SK-N-SH (cell line): Measurements from ENCODE around the gene RNGTT. TPM values are rescaled to one million over a fixed set of nuclear protein-coding genes. Genes with fewer than 3 reads are reported as not detected.

Source experiments
- CTCF ChIA-PET: fragments of 300-600, 350-600 bp; formaldehyde crosslinking; extraction: SDS; loops from one replicate; lab custom pipeline; 2021; lab: Yijun Ruan, JAX
- POLR2A ChIA-PET: fragments of 350-600 bp; sonication (Branson Sonifier 250); formaldehyde crosslinking; extraction: SDS; loops from one replicate; lab custom pipeline; 2020; ENCODE audit warnings: antibody characterized with exemption, inconsistent platforms; lab: Yijun Ruan, JAX
- DNase-seq: peaks from one replicate; pipeline ENCODE4 v3.0.0; 2012
- H2AFZ ChIP-seq: fragments of 200-600 bp; sonication (generic); 2 replicates; pipeline ENCODE4 v1.8.1; 2016; ENCODE audit warnings: antibody characterized with exemption, mild to moderate bottlenecking, low read depth
- H3F3A ChIP-seq: fragments of 200-600 bp; sonication (generic); replicated peaks from 2 replicates; pipeline ENCODE3; 2016; ENCODE audit warnings: antibody characterized with exemption, mild to moderate bottlenecking; ENCODE audit not compliant: insufficient read depth
- H3K27ac ChIP-seq, 2 experiments: fragments of 200-500 bp in 1 of 2; fragments of 200-600 bp in 1 of 2; sonication (Bioruptor generic) in 1 of 2; sonication (generic), shearing (Covaris generic) in 1 of 2; 2 replicates each; pipeline versions ENCODE4 v1.5.1 to v1.6.1; 2014 to 2016; ENCODE audit warnings: low read depth in 2 of 2, inconsistent platforms in 1 of 2, low read length in 1 of 2, mild to moderate bottlenecking in 1 of 2, mixed read lengths in 1 of 2
- H3K27me3 ChIP-seq: fragments of 200-600 bp; sonication (generic), shearing (Covaris generic); 2 replicates; pipeline ENCODE4 v1.6.1; 2016; ENCODE audit warnings: mixed run types; ENCODE audit not compliant: insufficient read depth
- H3K36me3 ChIP-seq, 2 experiments: fragments of 200-500 bp in 1 of 2; fragments of 200-600 bp in 1 of 2; sonication (Bioruptor generic) in 1 of 2; sonication (generic) in 1 of 2; replicated peaks in 1 of 2; 2 replicates each; pipeline versions ENCODE3 to v1.5.1; 2014 to 2016; ENCODE audit warnings: low read length in 1 of 2, mild to moderate bottlenecking in 1 of 2; ENCODE audit not compliant: insufficient read depth in 2 of 2, control insufficient read depth in 1 of 2
- H3K4me1 ChIP-seq, 2 experiments: fragments of 200-500 bp in 1 of 2; fragments of 200-600 bp in 1 of 2; sonication (Bioruptor generic) in 1 of 2; sonication (generic), shearing (Covaris generic) in 1 of 2; 2 replicates each; pipeline versions ENCODE4 v1.5.1 to v1.6.1; 2014 to 2016; ENCODE audit warnings: low read depth in 1 of 2, low read length in 1 of 2, mixed run types in 1 of 2; ENCODE audit not compliant: insufficient read depth in 2 of 2, control insufficient read depth in 1 of 2
- H3K4me2 ChIP-seq: fragments of 200-600 bp; sonication (generic), shearing (Covaris generic); 2 replicates; pipeline ENCODE4 v1.6.1; 2017; ENCODE audit warnings: mixed run types
- H3K4me3 ChIP-seq, 2 experiments: fragments of 200-500 bp in 1 of 2; fragments of 200-600 bp in 1 of 2; sonication (Bioruptor generic) in 1 of 2; sonication (generic), shearing (Covaris generic) in 1 of 2; 2 replicates each; pipeline versions ENCODE4 v1.5.1 to v1.8.1; 2014 to 2016; ENCODE audit warnings: low read depth in 2 of 2, inconsistent platforms in 1 of 2, low read length in 1 of 2, mild to moderate bottlenecking in 1 of 2, mixed read lengths in 1 of 2, moderate library complexity in 1 of 2
- H3K79me2 ChIP-seq: fragments of 200-600 bp; sonication (generic); 2 replicates; pipeline ENCODE4 v1.8.1; 2017; ENCODE audit warnings: mild to moderate bottlenecking; ENCODE audit not compliant: insufficient read depth
- H3K9ac ChIP-seq: fragments of 200-600 bp; sonication (generic); 2 replicates; pipeline ENCODE4 v1.6.1; 2017; ENCODE audit warnings: mixed run types
- H3K9me2 ChIP-seq: fragments of 200-600 bp; sonication (generic); 2 replicates; pipeline ENCODE4 v1.6.1; 2017; ENCODE audit warnings: mixed run types
- H3K9me3 ChIP-seq: fragments of 200-600 bp; sonication (generic); 2 replicates; pipeline ENCODE4 v1.6.1; 2017; ENCODE audit warnings: mixed run types, mild to moderate bottlenecking, moderate library complexity
- H4K20me1 ChIP-seq: fragments of 200-600 bp; sonication (generic); 2 replicates; pipeline ENCODE4 v1.6.1; 2017; ENCODE audit warnings: mild to moderate bottlenecking, mixed run types; ENCODE audit not compliant: insufficient read depth
- CTCF ChIP-seq: fragments of 200-600 bp; sonication (generic); IDR thresholded peaks from 2 replicates; pipeline ENCODE4 v1.6.1; 2017; ENCODE audit warnings: antibody characterized with exemption, mild to moderate bottlenecking, moderate library complexity
- EP300 ChIP-seq, 2 experiments: IDR thresholded peaks; 2 replicates each; pipeline versions ENCODE4 v1.4.0 to v1.6.1; 2012; ENCODE audit warnings: borderline replicate concordance in 1 of 2, low read depth in 1 of 2, low read length in 1 of 2
- GATA2 ChIP-seq: sonication (generic); formaldehyde crosslinking; IDR thresholded peaks from 2 replicates; pipeline ENCODE4 v1.5.0; 2020; ENCODE audit warnings: mild to moderate bottlenecking, missing genetic modification reagents
- IRF3 ChIP-seq: fragments of 150-350 bp; IDR thresholded peaks from 2 replicates; pipeline ENCODE4 v1.6.1; 2016; ENCODE audit warnings: mild to moderate bottlenecking, low read depth, low read length
- JUND ChIP-seq: IDR thresholded peaks from 2 replicates; pipeline ENCODE4 v1.4.0; 2012
- MAX ChIP-seq: IDR thresholded peaks from 2 replicates; pipeline ENCODE4 v1.4.0; 2012; ENCODE audit warnings: low read depth
- MEF2A ChIP-seq: IDR thresholded peaks from 2 replicates; pipeline ENCODE4 v1.4.0; 2012; ENCODE audit warnings: low read depth, borderline replicate concordance
- NFIC ChIP-seq: IDR thresholded peaks from 2 replicates; pipeline ENCODE4 v1.4.0; 2012; ENCODE audit warnings: borderline replicate concordance
- PBX3 ChIP-seq: IDR thresholded peaks from 2 replicates; pipeline ENCODE4; 2012
- RAD21 ChIP-seq: IDR thresholded peaks from 2 replicates; pipeline ENCODE4 v1.6.1; 2012; ENCODE audit warnings: mild to moderate bottlenecking, low read length
- RCOR1 ChIP-seq: fragments of 150-350 bp; IDR thresholded peaks from 2 replicates; pipeline ENCODE4 v1.6.1; 2017; ENCODE audit warnings: antibody characterized with exemption, low read length
- RFX5 ChIP-seq: IDR thresholded peaks from 2 replicates; pipeline ENCODE4 v1.6.1; 2012; ENCODE audit warnings: mild to moderate bottlenecking, improper control_type of control experiment, low read length
- SMC3 ChIP-seq: IDR thresholded peaks from 2 replicates; pipeline ENCODE4 v1.6.1; 2012; ENCODE audit warnings: low read depth, low read length, improper control_type of control experiment
- TAF1 ChIP-seq: IDR thresholded peaks from 2 replicates; pipeline ENCODE4 v1.6.1; 2012; ENCODE audit warnings: low read depth, mild to moderate bottlenecking, low read length, moderate library complexity, borderline replicate concordance
- TCF12 ChIP-seq: IDR thresholded peaks from 2 replicates; pipeline ENCODE4 v1.4.0; 2012
- USF2 ChIP-seq: fragments of 150-350 bp; IDR thresholded peaks from 2 replicates; pipeline ENCODE4 v1.6.1; 2017; ENCODE audit warnings: antibody characterized with exemption, low read length, low read depth, borderline replicate concordance
- ZBTB33 ChIP-seq: IDR thresholded peaks from 2 replicates; pipeline ENCODE4 v1.4.0; 2012; ENCODE audit warnings: low read depth, borderline replicate concordance
- WGBS: methylation state at CpG from one replicate; pipeline ENCODE4 v1.1.6; 2017; ENCODE audit warnings: low lambda C conversion rate; 5-methylcytosine and 5-hydroxymethylcytosine counted together
- polyA plus RNA-seq, 3 experiments: library from polyadenylated mRNA; depleted of rRNA; stranded (reverse); fragments of >200 nt; gene quantifications; 2 replicates each; pipeline ENCODE4 v1.2.3, GENCODE V29; 2012

Gene RNGTT
- polyA plus RNA-seq, 1 of the 3 experiments (the other 2 are of a cell fraction), result 3.3 TPM

GRCh38 chr6:88566746-88567534 is 396.5 kb downstream of the RNGTT start:
- CTCF ChIA-PET, result interaction anchor here (0.9 kb wide), 1 partner anchor 10 kb away, joined by 3 read pairs; no protein-coding TSS in a partner anchor
- Histone ChIP-seq H3F3A (no peaks in the 10 kb centered on the region), H3K36me3 (no peaks in the 10 kb centered on the region), H4K20me1 (no peaks in the 10 kb centered on the region), H3K4me3 (no peak overlapping the region), H3K9me2 (no peaks in the 10 kb centered on the region), H3K4me2 (no peak overlapping the region), H3K79me2 (no peaks in the 10 kb centered on the region), H3K27me3 (no peaks in the 10 kb centered on the region), H3K27ac (no peak overlapping the region), H2AFZ (no peak overlapping the region), H3K9ac (no peak overlapping the region), H3K9me3 (no peaks in the 10 kb centered on the region), H3K4me1 (peaks cover 0 to 2% of the 10 kb centered on the region in 2 experiments; a peak in 1 of 4 replicates)
- DNase-seq, result peak; percentile 49
- WGBS, result 14% methylated on average over 8 of the region's 8 CpGs
- POLR2A ChIA-PET, result interaction anchor here (0.6 kb wide), 1 partner anchor 23 kb away, joined by 3 read pairs; no protein-coding TSS in a partner anchor
- no peak for TF ChIP-seq IRF3
- no peak for TF ChIP-seq ZBTB33
- no peak for TF ChIP-seq RAD21
- no peak for TF ChIP-seq GATA2 (CRISPR knock-in tag)
- TF ChIP-seq USF2, result no peak
- no peak for TF ChIP-seq PBX3
- no peak for TF ChIP-seq MEF2A

- POLR2A ChIA-PET, result no interaction called here
- CTCF ChIA-PET, result no interaction called here
- H3K4me1 ChIP-seq, result peaks cover 0 to 2% of the 10 kb centered on the region in 2 experiments; a peak in 1 of 4 replicates
Observed at GRCh38 chr6:88565836-88566235, 397.6 kb downstream of the RNGTT start.

More at GRCh38 chr6:88565836-88566235, 397.6 kb downstream of the RNGTT start:
- Histone ChIP-seq H3K79me2 (no peaks in the 10 kb centered on the region), H3K4me3 (no peak overlapping the region), H3F3A (no peaks in the 10 kb centered on the region), H3K9me3 (no peaks in the 10 kb centered on the region), H2AFZ (no peak overlapping the region), H4K20me1 (no peaks in the 10 kb centered on the region), H3K9me2 (no peaks in the 10 kb centered on the region), H3K36me3 (no peaks in the 10 kb centered on the region), H3K27me3 (no peaks in the 10 kb centered on the region), H3K4me2 (no peak overlapping the region), H3K27ac (no peak overlapping the region), H3K9ac (no peak overlapping the region)
- no peak for DNase-seq
- 46% methylated on average over 5 of the region's 6 CpGs for WGBS
- no peak for TF ChIP-seq CTCF
- TF ChIP-seq JUND, result no peak
- no peak for TF ChIP-seq MEF2A
- TF ChIP-seq NFIC, result no peak
- no peak for TF ChIP-seq RAD21
- TF ChIP-seq SMC3, result no peak
- no peak for TF ChIP-seq TCF12
- TF ChIP-seq EP300 (IDR thresholded peaks at IDR 0.05; ENCODE audit: borderline replicate concordance in 1 of 2, low read depth in 1 of 2, low read length in 1 of 2), result no peak
- no peak for TF ChIP-seq RFX5
- TF ChIP-seq RCOR1, result no peak
- TF ChIP-seq TAF1, result no peak
- TF ChIP-seq MAX, result no peak
